Stomach smooth muscle (tissue), 2 donors: ENCODE results near the gene SLC25A25.

Experiments
- H3K27ac ChIP-seq: one replicate; pipeline ENCODE4 v1.7.0; 2013; ENCODE audit warnings: mild to moderate bottlenecking, low read length, inconsistent platforms
- H3K27me3 ChIP-seq, 2 donors: one replicate each; pipeline ENCODE4 v1.7.0; 2013; ENCODE audit warnings: low read length in 2 of 2; ENCODE audit not compliant: insufficient read depth in 2 of 2, control insufficient read depth in 1 of 2
- H3K36me3 ChIP-seq, 2 donors: one replicate each; pipeline ENCODE4 v1.7.0; 2013; ENCODE audit warnings: low read length in 2 of 2; ENCODE audit not compliant: control insufficient read depth in 2 of 2, insufficient read depth in 2 of 2
- H3K4me1 ChIP-seq: one replicate; pipeline ENCODE4 v1.7.0; 2013; ENCODE audit warnings: low read length; ENCODE audit not compliant: control insufficient read depth, insufficient read depth
- H3K4me3 ChIP-seq, 2 donors: one replicate each; pipeline ENCODE4 v1.7.0; 2013; ENCODE audit warnings: low read length in 2 of 2
- H3K9ac ChIP-seq, 2 donors: one replicate each; pipeline ENCODE4 v1.7.0; 2013; ENCODE audit warnings: low read length in 2 of 2, mild to moderate bottlenecking in 1 of 2
- H3K9me3 ChIP-seq, 2 donors: one replicate each; pipeline ENCODE4 v1.7.0; 2013; ENCODE audit warnings: low read length in 2 of 2; ENCODE audit not compliant: control insufficient read depth in 2 of 2
- donor health status: healthy.
- donor health status: Pancreatic carcinoma.

Gene SLC25A25

GRCh38 chr9:128089299-128089698, 21.3 kb downstream of the SLC25A25 start:
- Histone ChIP-seq H3K36me3 (no peaks in the 10 kb centered on the region), H3K4me3 (no peak overlapping the region), H3K9ac (no peak overlapping the region), H3K27me3 (no peaks in the 10 kb centered on the region), H3K9me3 (no peaks in the 10 kb centered on the region), H3K4me1 (peaks cover 32% of the 10 kb centered on the region), H3K27ac (no peak overlapping the region)

DNA sequence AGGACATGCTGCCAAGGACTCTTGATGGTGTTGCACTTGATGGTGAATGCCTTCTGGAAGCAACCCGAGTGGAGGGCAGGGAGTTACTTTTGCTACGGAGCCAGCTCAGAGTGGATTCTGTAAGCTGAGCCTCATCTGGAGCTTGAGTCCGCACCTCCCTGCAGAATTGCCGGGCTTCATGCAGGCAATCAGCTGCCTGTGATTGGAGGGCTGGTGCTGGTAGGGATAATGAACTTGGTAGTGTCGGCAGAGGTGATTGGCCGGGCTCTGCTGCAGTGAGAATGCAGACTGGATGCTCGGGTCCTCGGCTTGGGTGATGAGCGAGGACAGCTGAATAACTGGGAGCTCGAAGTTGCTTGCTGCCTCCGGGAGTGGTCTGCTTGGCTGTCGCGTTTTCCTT, 23.1 kb downstream of the SLC25A25 start:
- H3K4me3 ChIP-seq: peak overlapping the region; percentile 31 to 55
- peaks cover 41% of the 10 kb centered on the region for H3K4me1 ChIP-seq
- no peaks in the 10 kb centered on the region for H3K9me3 ChIP-seq
- H3K27ac ChIP-seq: no peak overlapping the region
- H3K27me3 ChIP-seq: no peaks in the 10 kb centered on the region
- H3K36me3 ChIP-seq: no peaks in the 10 kb centered on the region
- H3K9ac ChIP-seq: no peak overlapping the region

DNA sequence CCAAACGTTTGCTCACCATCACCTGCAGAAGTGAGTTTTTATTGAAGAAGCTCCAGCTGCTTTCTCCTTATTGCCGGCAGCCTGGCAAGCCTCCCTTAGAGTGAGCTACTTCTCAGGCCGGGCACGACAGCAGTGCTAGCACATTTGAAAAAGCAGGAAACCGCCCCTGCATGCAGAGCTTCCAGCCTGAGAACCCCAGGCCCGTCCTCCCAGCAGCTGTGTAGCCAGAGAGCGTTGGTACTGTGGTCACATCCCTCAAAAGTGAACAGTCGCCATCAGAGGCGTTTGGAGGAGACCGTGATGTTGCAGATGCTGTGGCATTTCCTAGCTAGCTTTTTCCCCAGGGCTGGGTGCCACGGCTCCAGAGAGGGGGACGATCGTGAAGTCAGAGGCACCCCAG, 23.5 kb downstream of the SLC25A25 start:
- Histone ChIP-seq H3K27ac (peak overlapping the region; percentile 37), H3K36me3 (no peaks in the 10 kb centered on the region), H3K27me3 (no peaks in the 10 kb centered on the region), H3K4me3 (peak overlapping the region; percentile 31 to 55), H3K9me3 (no peaks in the 10 kb centered on the region), H3K4me1 (peaks cover 41% of the 10 kb centered on the region), H3K9ac (peak overlapping the region in 1 of 2 donors; percentile 24)

GRCh38 chr9:128092199-128092977, 24.4 kb downstream of the SLC25A25 start:
- H3K9ac ChIP-seq: peak overlapping the region in 1 of 2 donors; percentile 41
- peaks cover 41% of the 10 kb centered on the region for H3K4me1 ChIP-seq
- no peaks in the 10 kb centered on the region for H3K9me3 ChIP-seq
- H3K27ac ChIP-seq: peak overlapping the region; percentile 94
- no peaks in the 10 kb centered on the region for H3K36me3 ChIP-seq
- peak overlapping the region in 1 of 2 donors; percentile 55 for H3K4me3 ChIP-seq
- H3K27me3 ChIP-seq: no peaks in the 10 kb centered on the region

- Histone ChIP-seq H3K4me3 (no peak overlapping the region), H3K27ac (peak overlapping the region; percentile 94), H3K9ac (peak overlapping the region in 1 of 2 donors; percentile 41), H3K27me3 (no peaks in the 10 kb centered on the region), H3K9me3 (no peaks in the 10 kb centered on the region), H3K4me1 (peaks cover 47% of the 10 kb centered on the region), H3K36me3 (no peaks in the 10 kb centered on the region)
These were observed 25.0 kb downstream of the SLC25A25 start for GRCh38 chr9:128093011-128093410.

DNA sequence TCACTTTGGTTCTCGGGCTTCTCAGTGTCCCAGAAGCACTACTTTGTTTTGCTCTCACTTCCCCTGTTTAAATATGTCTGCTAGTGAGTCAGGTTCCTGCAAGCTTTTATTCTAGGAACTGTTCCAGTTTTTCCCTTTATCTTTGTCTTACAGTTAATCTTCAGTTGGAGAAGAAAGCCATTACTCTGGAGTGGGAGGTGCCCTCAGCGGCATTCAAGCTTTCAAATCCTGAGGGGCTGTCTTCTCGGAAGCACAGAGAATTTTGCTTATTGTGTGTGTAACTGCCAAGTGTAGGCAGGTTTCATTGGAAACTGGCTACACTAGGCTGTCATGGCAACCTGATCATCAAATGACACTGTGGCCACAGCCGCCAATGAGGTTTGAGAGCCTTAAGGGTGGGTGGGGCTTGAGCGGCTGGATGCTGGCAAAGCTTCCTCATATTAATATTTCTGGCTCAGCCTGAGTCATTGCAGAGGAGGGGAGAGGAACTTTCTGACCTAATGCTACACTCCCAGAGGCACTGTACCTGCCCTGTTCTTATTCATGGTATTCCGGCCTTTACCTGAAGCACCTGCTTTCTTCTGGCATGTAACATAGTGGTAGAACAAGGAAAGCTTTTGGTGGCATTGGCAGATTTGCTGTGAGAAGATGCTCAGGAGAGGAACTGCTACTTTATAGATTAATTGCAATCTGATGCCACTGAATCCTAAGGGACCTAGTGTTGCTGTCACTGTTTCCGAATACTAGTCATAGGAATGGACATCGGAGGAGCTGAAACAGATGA, 26.3 kb downstream of the SLC25A25 start:
- H3K9me3 ChIP-seq: no peaks in the 10 kb centered on the region
- H3K4me1 ChIP-seq: peaks cover 60% of the 10 kb centered on the region
- peak overlapping the region; percentile 94 for H3K27ac ChIP-seq
- H3K9ac ChIP-seq: peak overlapping the region; percentile 74
- peak overlapping the region; percentile 30 to 54 for H3K4me3 ChIP-seq
- no peaks in the 10 kb centered on the region for H3K36me3 ChIP-seq
- H3K27me3 ChIP-seq: no peaks in the 10 kb centered on the region

DNA sequence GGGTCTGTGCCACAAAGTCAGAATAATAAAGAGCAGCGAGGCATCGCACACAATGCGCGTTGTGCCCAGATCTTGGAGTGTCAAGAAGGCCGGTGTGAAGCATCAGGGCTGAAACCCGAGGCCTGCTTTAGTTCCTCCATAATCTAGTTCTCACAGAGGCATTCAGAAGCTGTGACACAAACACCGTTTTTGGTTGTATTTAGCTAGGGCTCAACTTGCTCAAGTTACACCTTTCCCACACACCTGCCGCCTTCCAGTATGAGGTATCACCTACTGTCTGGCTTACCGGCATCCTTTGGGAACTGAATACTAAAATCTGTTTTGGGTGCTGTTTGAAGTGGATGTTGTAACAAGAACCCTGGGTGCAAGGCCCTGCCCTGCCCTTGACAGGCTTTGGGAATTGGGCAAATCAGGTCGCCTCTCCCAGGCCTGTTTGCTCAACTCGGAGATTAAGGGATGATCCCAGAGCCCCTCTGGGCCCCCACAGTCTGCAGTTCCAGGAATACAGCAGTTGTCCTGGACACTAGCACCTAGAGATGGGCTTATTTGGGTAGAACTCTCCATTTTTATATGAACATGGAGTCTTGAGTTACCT, 27.0 kb downstream of the SLC25A25 start:
- Histone ChIP-seq H3K9ac (peak overlapping the region; percentile 74), H3K4me1 (peaks cover 67% of the 10 kb centered on the region), H3K27ac (peak overlapping the region; percentile 94), H3K36me3 (no peaks in the 10 kb centered on the region), H3K4me3 (peak overlapping the region; percentile 30 to 54), H3K27me3 (no peaks in the 10 kb centered on the region), H3K9me3 (no peaks in the 10 kb centered on the region)

GRCh38 chr9:128096616-128097536, 28.8 kb downstream of the SLC25A25 start:
- Histone ChIP-seq H3K27me3 (no peaks in the 10 kb centered on the region), H3K9ac (no peak overlapping the region), H3K27ac (peak overlapping the region; percentile 95), H3K36me3 (peaks cover 7 to 10% of the 10 kb centered on the region in 2 donors), H3K9me3 (no peaks in the 10 kb centered on the region), H3K4me3 (no peak overlapping the region), H3K4me1 (peaks cover 67% of the 10 kb centered on the region)

DNA sequence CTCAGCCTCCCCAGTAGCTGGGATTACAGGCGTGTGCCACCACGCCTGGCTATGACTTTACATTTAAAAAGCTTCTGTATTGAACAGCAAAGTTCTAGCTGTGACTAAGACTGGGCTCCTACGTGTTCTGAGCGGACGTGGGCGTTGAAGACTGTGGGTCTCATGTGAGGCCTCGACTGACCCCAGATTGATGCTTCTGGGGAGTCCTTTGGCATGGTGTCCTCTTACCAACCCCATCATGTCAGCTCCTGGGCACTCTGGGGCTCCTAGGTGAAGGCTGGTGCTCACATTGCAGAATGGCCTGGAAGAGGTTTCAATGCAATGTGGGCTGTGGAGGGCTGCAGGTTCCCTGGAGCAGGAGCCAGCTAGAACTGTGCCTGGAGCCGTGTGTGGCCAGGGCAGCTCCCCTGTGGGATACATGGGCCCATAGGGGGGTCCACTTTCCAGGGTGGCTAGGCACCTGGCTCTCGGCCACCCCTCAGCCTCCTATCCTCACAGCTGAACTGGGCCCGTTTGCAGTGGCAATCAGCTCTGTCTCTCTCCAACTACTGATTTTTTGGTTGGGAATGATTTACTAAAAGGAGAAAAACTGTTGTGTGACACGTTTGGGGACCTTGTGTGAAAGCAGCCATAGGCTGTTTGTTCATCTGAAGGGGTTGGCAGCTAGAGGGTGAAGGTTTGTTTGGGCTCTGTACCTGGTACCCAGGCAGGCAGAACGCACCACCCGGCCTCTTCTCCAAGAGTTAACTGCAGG, 29.7 kb downstream of the SLC25A25 start:
- Histone ChIP-seq H3K9me3 (no peaks in the 10 kb centered on the region), H3K4me1 (peaks cover 62% of the 10 kb centered on the region), H3K27ac (peak overlapping the region; percentile 95), H3K36me3 (peaks cover 14 to 19% of the 10 kb centered on the region in 2 donors), H3K4me3 (peak overlapping the region; percentile 80 to 82), H3K9ac (peak overlapping the region; percentile 83 to 85), H3K27me3 (no peaks in the 10 kb centered on the region)
